HG03565 (cell line): ENCODE measurements around the gene CARD19.

Experiments used
- ATAC-seq: cut with Tn5 transposase; IDR thresholded peaks from one replicate; pipeline ENCODE4 v1.9.1; 2021; ENCODE audit warnings: mild to moderate bottlenecking, moderate library complexity; ENCODE audit not compliant: unreplicated experiment

The CARD19 gene

DNA sequence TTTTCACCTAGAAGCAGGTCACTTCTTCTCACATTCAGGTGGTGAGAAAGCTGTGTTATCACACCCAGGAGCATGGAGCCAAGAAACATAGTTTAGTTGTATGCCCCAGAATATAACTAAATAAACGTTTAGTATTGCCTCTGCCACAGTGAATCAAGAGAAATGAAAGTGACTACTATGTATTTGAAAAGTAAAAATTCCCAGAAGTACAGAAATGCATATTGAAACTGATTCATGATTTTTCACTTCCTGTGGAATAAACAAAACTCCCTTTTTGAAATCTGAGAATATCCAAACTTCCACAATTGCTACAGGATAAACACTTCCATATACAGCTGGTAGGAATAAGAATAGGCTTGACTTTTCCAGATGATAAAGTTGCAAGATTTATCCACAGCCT is 53.3 kb downstream of the CARD19 start:
- no peak for ATAC-seq

DNA sequence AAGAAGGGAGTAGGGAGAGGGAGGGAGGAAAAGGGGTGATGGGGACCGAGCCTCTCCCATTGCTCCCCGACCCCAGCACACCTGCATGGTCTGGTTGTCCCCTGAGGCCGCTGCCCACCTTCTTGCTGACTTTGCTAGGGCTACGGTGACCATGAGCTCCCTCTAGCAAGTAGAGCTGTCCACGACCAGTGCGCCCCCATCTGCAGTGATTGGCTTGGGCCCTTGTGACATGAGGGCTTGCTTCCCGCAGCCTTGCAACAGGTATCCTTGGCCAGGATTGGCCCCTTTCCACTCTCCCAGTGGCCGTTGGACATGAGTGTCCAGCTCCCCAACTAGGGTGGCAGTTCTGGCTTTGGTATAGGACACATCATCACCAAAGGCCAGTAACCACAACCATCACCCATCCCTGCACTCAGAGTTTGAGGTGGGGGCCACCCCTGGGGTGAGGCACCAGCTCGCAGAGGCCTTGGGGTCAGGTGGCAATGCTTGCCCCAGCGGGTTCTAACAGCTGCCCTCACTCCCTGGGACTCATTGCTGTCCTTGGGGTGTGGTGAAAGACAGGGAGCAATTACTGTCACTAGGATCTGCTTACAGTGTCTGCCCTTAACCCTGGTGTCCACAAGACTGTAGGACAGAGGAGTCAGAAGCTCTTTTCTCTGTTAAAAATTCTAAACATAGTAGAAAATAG is 55.2 kb downstream of the CARD19 start:
- ATAC-seq, result no peak

DNA sequence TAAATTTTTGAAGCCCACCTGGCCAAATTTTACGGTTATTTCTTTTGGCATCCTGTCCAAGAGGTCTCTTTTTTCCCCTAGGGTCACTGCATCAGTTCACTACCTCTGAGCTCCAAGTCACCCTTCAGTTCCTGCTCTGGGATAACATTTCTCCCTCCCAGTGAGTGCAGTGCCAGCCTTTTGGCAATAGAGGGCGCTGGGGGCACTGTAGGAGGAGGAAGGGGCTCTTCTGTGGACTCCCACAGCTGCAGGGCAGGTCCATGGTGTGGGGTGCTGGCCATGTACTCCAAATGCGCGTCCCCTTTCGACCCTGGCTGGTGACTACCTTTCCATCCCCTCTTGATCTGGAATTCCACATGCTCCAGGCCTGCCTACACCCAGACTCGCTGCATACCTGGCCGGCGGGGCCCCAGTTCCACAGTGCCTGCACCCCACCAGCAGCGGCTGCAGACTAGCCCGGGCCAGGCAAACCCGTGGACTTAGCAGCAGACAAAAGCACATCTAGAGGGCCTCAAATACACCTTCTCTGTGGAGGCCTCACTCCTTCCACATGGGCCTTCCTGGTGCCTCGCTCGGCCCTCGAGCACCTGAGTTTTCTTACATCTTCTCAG is 58.4 kb downstream of the CARD19 start:
- ATAC-seq, result no peak

DNA sequence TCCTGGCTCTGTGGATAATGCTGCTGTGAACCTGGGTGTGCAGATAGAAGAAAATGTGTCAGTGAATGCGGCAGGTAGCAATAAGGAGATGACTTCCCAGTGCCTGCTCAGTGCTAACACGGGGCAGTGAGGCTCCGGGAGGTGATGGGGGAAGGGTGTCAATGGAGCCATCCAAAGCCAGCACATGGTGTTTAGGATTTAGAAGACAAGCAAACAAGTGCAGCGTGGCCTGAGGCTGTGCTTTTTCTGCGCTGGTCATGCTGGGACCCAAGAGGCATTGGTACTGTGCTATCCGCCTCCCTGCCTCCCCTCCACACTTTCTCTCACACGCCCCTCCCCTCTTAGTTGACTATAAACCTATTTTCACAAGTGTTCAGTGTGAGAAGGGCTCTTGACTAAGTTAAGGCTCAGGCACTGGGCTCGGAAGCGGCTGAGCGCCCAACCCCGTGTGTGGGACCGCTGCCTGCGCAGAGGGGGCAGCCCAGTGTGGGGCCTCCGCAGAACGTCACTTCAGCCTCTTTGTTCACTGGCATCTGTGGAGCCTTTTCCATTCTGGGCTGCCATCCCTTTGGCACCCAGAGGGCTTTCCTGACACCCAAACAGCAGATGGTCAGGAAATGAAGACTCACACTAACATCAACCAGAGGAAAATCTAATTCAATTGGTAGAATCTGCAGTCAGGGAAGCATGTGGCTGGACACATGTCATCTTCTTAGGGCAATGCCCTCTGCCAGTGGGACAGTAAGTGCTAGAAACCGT is 59.9 kb downstream of the CARD19 start:
- ATAC-seq, result no peak

DNA sequence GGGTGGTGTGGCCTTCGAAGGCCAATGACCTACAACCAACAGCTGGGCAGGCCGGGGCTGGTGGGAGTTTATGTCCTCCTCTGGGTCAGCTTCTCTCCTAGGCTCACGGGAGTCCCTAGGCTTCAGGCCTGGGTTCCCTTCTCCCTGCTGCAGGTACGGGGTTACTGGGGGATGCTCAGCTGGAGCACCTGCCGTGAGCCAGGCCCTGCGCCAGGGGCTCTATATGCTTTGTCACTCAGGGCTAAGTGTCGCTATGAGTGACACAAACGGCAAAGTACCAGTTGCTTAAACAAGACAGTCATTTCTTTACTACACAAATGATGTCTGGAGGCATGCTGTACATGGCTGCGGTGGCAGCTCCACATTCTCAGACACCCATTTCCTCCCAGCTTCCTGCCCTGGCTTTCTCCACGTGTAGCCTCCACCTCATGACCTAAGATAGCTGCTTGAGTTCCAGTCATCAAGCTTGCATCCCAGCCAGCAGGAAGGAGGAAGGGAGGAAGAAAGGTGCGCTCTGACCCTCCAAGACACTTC is 60.5 kb downstream of the CARD19 start:
- ATAC-seq, result peak; percentile 70

DNA sequence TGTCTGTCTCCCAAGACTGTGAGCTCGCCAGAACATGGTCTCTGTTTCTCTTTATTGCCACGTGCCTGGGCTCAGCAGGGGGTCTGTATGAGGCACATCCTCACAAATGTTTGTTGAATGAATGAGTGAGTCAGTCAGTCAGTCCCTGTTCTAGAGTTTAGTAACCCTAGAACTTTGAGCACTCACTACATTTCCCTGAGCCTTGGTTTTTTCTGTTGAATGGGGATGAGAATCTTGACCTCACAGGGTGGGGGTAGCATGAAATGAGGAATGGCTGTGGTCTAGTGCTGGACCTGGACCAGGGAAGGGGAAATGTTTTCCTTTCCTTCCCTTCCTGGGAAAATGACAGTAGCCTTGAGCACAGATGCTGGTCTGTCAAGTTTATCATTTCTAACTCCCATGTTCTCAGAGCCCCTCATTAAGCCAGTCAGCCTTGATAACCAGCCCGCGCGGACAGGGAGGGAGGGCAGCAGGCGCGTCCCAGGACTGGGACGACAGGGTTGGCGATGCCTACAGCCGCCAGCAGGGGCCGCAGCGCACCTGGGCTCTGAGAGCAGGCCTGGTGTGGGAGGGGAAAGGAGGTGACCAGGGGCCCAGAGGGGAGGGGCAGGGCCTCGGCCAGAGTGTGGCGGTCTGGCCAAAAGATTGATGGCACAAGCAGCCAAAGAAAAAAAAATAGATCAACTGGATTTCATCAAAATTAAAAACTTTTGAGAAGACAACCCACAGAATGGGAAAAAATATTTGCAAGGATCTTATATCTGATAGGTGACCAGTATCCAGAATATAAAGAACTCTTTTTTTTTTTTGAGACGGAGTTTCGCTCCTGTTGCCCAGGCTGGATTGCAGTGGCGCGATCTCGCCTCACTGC is 63.8 kb downstream of the CARD19 start:
- peak; percentile 59 for ATAC-seq

DNA sequence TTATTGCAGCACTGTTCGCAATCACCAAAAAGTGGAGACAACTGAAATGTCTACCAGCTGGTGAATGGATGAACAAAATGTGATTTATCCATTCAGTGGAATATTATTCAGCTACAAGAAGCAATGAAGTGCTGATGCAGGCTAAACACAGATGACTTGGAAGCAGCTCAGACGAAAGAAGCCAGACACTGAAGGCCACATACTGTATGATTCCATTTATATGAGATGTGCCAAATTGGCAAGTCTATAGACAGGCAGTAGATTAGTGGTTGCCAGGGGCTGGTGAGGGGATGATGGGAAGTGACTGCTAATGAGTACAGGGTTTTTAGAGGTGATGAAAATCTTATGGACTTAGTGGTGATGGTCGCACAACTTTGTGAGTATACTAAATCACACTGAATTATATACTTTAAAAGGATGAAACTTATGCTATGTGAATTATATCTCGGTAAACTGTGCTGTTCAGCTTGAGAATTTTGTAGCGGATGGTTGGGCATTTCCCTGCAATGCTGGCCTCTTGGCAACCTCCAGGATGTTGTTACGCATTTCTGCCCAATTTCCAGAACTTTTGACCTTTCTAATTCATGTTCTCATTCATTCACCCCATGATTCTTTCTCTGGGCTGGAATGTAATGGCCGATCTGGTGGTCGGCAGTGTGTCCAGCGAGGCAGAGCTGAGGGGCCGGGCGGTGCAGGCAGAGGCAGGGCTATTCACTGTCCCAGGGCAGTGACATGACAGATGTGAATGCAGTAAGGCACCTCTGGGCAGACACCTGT is 66.0 kb downstream of the CARD19 start:
- no peak for ATAC-seq
